Measurements from ENCODE around the gene C12orf54. TPM values are rescaled to one million over a fixed set of nuclear protein-coding genes. Genes with fewer than 3 reads are reported as not detected.
"Not testable (repeated sequence)": the region's sequence is repeated elsewhere in the genome, so short reads cannot be mapped to it uniquely, and the experiment has no call there.

C12orf54 gene
- total RNA-seq, 6 experiments from 2014 or later = not detected

DNA sequence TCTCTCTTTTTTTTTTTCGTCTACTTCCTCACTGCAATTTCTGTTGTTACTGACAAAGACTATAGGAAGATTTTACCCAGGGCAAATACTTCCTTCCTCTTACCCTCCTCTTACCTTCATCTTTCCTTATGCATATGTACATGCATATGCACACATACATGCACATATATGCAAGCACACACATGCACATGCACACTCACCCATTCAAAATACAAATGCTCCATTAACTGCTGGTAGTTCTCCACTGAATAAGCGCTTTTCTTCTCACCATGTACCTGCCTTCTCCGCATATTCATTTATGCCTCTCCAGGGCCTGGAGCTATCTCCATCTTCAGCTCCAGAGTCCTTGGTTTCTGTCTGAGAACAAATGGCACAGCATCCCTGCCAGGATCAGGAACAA, 632 bp downstream of the C12orf54 start:
- no peaks in the 10 kb centered on the region for H3K9me3 ChIP-seq
- no peaks in the 10 kb centered on the region for H3K4me1 ChIP-seq
- DNase-seq (no peak), ATAC-seq (no peak)
- H3K27ac ChIP-seq = no peak overlapping the region
- no peaks in the 10 kb centered on the region for H3K36me3 ChIP-seq
- intact Hi-C loops (cut with DNase I) = no loop called here
- TF ChIP-seq, protein P1, sequence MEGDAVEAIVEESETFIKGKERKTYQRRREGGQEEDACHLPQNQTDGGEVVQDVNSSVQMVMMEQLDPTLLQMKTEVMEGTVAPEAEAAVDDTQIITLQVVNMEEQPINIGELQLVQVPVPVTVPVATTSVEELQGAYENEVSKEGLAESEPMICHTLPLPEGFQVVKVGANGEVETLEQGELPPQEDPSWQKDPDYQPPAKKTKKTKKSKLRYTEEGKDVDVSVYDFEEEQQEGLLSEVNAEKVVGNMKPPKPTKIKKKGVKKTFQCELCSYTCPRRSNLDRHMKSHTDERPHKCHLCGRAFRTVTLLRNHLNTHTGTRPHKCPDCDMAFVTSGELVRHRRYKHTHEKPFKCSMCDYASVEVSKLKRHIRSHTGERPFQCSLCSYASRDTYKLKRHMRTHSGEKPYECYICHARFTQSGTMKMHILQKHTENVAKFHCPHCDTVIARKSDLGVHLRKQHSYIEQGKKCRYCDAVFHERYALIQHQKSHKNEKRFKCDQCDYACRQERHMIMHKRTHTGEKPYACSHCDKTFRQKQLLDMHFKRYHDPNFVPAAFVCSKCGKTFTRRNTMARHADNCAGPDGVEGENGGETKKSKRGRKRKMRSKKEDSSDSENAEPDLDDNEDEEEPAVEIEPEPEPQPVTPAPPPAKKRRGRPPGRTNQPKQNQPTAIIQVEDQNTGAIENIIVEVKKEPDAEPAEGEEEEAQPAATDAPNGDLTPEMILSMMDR (IDR thresholded peaks at IDR 0.05) = no peak
- TF ChIP-seq POLR2A (IDR thresholded peaks at IDR 0.05) = no peak
- no peaks in the 10 kb centered on the region for H3K27me3 ChIP-seq
- no peak overlapping the region for H3K4me3 ChIP-seq
- WGBS (ENCODE audit: insufficient coverage, low coverage, low lambda C conversion rate, missing lambda C conversion rate) = 85% methylated on average over 3 of the region's 3 CpGs

DNA sequence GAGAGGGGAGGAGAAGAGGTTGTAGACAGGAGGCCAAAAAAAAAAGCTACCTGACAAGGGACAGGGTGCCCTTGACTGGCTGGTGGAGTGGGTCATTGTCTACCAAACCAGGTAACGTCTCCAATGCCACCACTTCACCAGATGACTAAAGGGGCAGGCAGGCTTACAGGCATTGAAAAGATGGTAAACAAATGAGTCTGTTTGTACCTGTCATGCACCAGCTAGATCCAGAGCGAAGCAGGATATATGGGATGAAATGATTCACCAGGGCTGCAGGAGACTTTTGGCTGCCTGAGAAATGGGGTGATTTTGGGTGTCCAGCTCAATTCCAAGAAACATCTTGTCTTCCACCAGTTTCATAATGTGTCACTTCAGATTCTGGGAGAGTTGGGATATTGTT, 4.0 kb downstream of the C12orf54 start:
- 40% methylated on average over 1 of the region's 2 CpGs for WGBS (ENCODE audit: insufficient coverage, low coverage, low lambda C conversion rate, missing lambda C conversion rate)
- no peak for ATAC-seq
- no peaks in the 10 kb centered on the region for H3K4me1 ChIP-seq
- no peaks in the 10 kb centered on the region for H3K9me3 ChIP-seq
- no peak overlapping the region for H3K4me3 ChIP-seq
- no peaks in the 10 kb centered on the region for H3K36me3 ChIP-seq
- H3K27ac ChIP-seq = no peak overlapping the region
- no peaks in the 10 kb centered on the region for H3K27me3 ChIP-seq
- TF ChIP-seq, protein P1 (IDR thresholded peaks at IDR 0.05) = no peak
- no peak for TF ChIP-seq POLR2A (IDR thresholded peaks at IDR 0.05)
- intact Hi-C loops (cut with DNase I) = no loop called here
- no peak for DNase-seq

DNA sequence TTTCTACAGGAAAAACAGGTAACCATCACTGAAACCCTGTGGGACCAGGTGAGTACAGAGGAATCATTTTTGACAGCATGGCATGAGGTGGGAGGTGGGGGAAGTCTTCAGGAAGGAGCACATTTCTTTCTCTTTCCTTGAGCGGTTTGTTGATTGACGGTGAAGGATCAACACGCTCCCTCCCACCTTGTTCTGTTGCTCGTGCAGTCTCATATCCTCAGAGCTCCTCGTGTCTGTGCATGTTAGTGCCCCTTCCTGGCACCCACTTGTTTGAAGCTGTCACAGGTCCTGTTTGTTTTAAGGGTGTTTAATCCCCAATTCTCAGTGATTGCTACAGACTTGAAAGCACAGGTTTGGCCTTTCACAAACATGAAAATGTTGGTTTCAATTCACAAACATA, 4.4 kb downstream of the C12orf54 start:
- no peaks in the 10 kb centered on the region for H3K27me3 ChIP-seq
- TF ChIP-seq POLR2A (IDR thresholded peaks at IDR 0.05) = no peak
- TF ChIP-seq, protein P1 (IDR thresholded peaks at IDR 0.05) = no peak
- no peaks in the 10 kb centered on the region for H3K9me3 ChIP-seq
- H3K4me1 ChIP-seq = no peaks in the 10 kb centered on the region
- DNase-seq = no peak
- H3K27ac ChIP-seq = no peak overlapping the region
- no peaks in the 10 kb centered on the region for H3K36me3 ChIP-seq
- intact Hi-C loops (cut with DNase I) = no loop called here
- no peak for ATAC-seq
- no peak overlapping the region for H3K4me3 ChIP-seq
- 58% methylated on average over 4 of the region's 5 CpGs for WGBS (ENCODE audit: insufficient coverage, low coverage, low lambda C conversion rate, missing lambda C conversion rate)

DNA sequence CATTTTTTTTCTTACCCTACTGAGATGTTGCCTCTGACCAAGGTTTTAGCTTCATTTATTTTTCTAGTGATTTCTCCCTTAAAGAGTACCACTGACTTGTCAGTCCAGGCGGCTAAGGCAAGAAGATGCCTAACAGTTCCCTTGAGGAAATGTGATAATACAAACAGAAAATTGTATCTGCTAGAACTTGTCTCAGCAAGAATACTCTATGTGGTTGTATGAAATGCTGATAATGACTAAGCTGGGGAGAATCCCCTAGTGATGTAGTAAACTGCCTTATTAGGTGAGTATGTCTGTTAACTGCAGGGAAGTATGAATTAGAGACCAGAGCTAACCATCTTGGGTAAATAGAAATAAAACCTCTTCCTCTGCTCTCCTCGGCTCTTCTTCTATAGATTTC, 6.7 kb downstream of the C12orf54 start:
- intact Hi-C loops (cut with DNase I) = no loop called here
- TF ChIP-seq POLR2A (IDR thresholded peaks at IDR 0.05) = no peak
- TF ChIP-seq, protein P1 (IDR thresholded peaks at IDR 0.05) = no peak
- H3K36me3 ChIP-seq = no peaks in the 10 kb centered on the region
- no peak overlapping the region for H3K27ac ChIP-seq
- WGBS (ENCODE audit: insufficient coverage, low coverage, low lambda C conversion rate, missing lambda C conversion rate) = 65% methylated on average over 2 of the region's 2 CpGs
- DNase-seq (no peak), ATAC-seq (no peak)
- no peaks in the 10 kb centered on the region for H3K4me1 ChIP-seq
- H3K4me3 ChIP-seq = no peak overlapping the region
- H3K9me3 ChIP-seq = no peaks in the 10 kb centered on the region
- H3K27me3 ChIP-seq = no peaks in the 10 kb centered on the region

DNA sequence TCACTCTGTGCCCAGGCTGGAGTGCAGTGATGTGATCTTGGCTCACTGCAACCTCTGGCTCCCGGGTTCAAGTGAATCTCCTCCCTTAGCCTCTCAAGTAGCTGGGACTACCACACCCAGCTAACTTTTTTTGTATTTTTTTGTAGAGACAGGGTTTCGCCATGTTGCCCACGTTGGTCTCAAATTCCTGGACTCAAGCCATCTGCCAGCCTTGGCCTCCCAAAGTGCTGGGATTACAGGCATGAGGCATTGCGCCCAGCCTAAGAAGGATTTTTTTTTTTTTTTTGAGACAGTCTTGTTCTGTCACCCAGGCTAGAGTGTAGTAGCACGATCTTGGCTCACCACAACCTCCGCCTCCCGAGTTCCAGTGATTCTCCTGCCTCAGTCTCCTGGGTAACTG, 7.2 kb downstream of the C12orf54 start:
- DNase-seq; H3K4me1 ChIP-seq; ATAC-seq; H3K27ac ChIP-seq; H3K36me3 ChIP-seq; H3K27me3 ChIP-seq; H3K9me3 ChIP-seq; H3K4me3 ChIP-seq; intact Hi-C loops (cut with DNase I): not testable (repeated sequence)
- 60% methylated on average over 7 of the region's 7 CpGs for WGBS (ENCODE audit: insufficient coverage, low coverage, low lambda C conversion rate, missing lambda C conversion rate)

DNA sequence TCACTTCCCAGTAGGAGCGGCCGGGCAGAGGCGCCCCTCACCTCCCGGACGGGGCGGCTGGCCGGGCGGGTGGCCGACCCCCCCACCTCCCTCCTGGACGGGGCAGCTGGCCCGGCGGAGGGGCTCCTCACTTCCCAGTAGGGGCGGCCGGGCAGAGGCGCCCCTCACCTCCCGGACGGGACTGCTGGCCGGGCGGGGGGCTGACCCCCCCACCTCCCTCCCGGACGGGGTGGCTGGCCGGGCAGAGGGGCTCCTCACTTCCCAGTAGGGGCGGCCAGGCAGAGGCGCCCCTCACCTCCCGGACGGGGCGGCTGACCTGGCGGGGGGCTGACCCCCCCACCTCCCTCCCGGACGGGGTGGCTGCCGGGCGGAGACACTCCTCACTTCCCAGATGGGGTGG, 18.0 kb downstream of the C12orf54 start:
- intact Hi-C loops (cut with DNase I); H3K36me3 ChIP-seq; DNase-seq; H3K9me3 ChIP-seq; H3K27ac ChIP-seq; ATAC-seq; H3K27me3 ChIP-seq; H3K4me3 ChIP-seq; H3K4me1 ChIP-seq: not testable (repeated sequence)
- no CpG with 5 or more reads among the region's 32 CpGs for WGBS (ENCODE audit: insufficient coverage, low coverage, low lambda C conversion rate, missing lambda C conversion rate)

DNA sequence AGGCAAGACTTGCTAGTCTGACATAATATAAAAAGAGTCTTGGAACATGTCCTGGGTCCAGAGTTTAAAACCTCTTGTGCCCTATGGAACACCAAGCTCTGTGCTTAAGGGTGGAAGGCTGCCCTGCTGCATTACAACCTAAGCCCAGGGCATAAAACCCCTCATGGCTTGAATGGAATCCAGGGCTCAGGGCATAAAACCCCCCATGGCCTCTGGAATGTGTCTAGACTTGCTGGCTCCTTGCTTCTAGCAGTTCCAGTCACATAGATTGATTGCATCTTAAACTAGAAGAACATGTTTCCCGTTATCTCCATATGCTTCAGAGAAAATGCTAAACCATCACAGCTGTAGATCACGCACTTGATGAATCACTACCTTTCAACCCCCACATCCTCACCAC, 24.5 kb downstream of the C12orf54 start:
- H3K27ac ChIP-seq; H3K4me3 ChIP-seq; H3K4me1 ChIP-seq; H3K9me3 ChIP-seq; DNase-seq; intact Hi-C loops (cut with DNase I); H3K27me3 ChIP-seq; H3K36me3 ChIP-seq; ATAC-seq: not testable (repeated sequence)
- 56% methylated on average over 2 of the region's 2 CpGs for WGBS (ENCODE audit: insufficient coverage, low coverage, low lambda C conversion rate, missing lambda C conversion rate)

All from right lobe of liver (tissue), 6 donors.